ENCODE data around the gene COX5A. TPM values are rescaled to one million over a fixed set of nuclear protein-coding genes. Genes with fewer than 3 reads are reported as not detected.

COX5A gene
- total and polyA plus RNA-seq, 2 of the 4 experiments (the other 2 are of a cell fraction), result 39.8 to 141 TPM

DNA sequence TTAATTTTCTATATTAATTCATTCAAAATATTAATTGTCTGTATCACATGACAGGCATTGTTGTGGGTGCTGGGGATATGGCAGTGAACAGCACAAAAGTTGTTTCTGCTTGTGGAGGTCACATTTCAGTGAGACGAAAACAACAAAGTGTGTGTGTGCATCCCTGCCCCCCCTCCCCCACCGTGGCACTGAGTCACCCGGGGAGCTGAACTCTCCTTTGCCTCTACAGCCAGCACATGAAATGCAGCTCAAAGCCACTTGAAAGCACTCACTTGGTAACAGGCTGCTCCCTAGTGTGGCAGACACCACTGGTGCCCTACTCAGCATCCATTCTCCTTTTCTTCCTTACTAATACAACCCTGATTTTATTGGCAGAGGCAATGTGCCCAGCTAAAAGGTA is 40.6 kb upstream of the COX5A start (continued):
- TF ChIP-seq CEBPB (IDR thresholded peaks at IDR 0.05; ENCODE audit: low read depth, low read length) (no peak), CHD1 (IDR thresholded peaks at IDR 0.05; ENCODE audit: low read depth, low read length) (no peak), FOS (IDR thresholded peaks at IDR 0.05; ENCODE audit: low read depth, low read length) (no peak), SMC3 (IDR thresholded peaks at IDR 0.05; ENCODE audit: low read depth, low read length) (no peak), POLR2A (IDR thresholded peaks at IDR 0.05; ENCODE audit: low read depth, low read length) (no peak)
- TF ChIP-seq, protein P1, sequence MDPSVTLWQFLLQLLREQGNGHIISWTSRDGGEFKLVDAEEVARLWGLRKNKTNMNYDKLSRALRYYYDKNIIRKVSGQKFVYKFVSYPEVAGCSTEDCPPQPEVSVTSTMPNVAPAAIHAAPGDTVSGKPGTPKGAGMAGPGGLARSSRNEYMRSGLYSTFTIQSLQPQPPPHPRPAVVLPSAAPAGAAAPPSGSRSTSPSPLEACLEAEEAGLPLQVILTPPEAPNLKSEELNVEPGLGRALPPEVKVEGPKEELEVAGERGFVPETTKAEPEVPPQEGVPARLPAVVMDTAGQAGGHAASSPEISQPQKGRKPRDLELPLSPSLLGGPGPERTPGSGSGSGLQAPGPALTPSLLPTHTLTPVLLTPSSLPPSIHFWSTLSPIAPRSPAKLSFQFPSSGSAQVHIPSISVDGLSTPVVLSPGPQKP (IDR thresholded peaks at IDR 0.05; ENCODE audit: borderline replicate concordance, low read depth, low read length), result no peak

DNA sequence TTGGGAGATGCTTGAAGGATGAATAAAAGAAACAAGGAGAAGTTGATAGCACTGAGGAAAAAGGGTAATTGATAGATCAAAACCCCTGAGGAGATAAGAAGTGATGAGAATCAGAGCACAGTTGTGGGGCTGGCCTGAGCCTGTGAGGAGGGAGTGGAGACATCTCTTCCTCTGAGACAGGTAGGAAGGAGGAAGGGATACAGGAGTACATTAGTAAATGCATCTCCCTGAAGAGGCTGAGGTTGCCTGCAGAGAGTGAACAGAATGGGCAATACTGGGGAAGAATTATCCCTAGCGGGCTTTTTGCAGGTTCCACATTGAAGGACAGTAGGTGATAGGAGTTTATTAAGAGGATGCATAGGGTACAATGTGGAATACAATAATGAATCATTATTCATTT is 40.2 kb upstream of the COX5A start:
- dilution Hi-C loops (cut with HindIII; ENCODE audit: low sequenced_read_pairs, unreplicated experiment), result no loop called here
- ChIA-PET POLR2A (ENCODE audit: unreplicated experiment) (no interaction called here), CTCF (no interaction called here)
- BruUV-seq (replicated peaks), result no TSS peak
- Histone ChIP-seq H3K14ac (replicated peaks; ENCODE audit: low read depth, low read length) (no peak overlapping the region), H3K4ac (ENCODE audit: low read depth, low read length) (no peak overlapping the region), H3K9me1 (ENCODE audit: insufficient read depth, low read length) (no peaks in the 10 kb centered on the region), H3K56ac (ENCODE audit: extremely low read depth, insufficient read depth, low read length) (no peak overlapping the region), H3K4me1 (ENCODE audit: control insufficient read depth, insufficient read depth, low read length) (peaks cover 2% of the 10 kb centered on the region; the same call in 1 of the 2 replicates), H3K4me3 (ENCODE audit: insufficient read depth, low read depth, low read length) (no peak overlapping the region), H2BK120ac (ENCODE audit: low read depth, low read length) (no peak overlapping the region), H3K27ac (ENCODE audit: insufficient read depth, low read length) (no peak overlapping the region), H4K5ac (ENCODE audit: low read depth, low read length) (no peak overlapping the region), H2AFZ (replicated peaks; ENCODE audit: low read length, poor library complexity) (no peak overlapping the region), H2BK5ac (ENCODE audit: low read depth, low read length, poor library complexity, severe bottlenecking) (no peak overlapping the region), H2BK15ac (ENCODE audit: low read depth, low read length) (no peak overlapping the region), H3K18ac (ENCODE audit: low read depth, low read length) (no peak overlapping the region), H4K20me1 (ENCODE audit: insufficient read depth, low read length) (no peaks in the 10 kb centered on the region), H3K4me2 (ENCODE audit: low read depth, low read length) (no peak overlapping the region), H2AK9ac (replicated peaks; ENCODE audit: low read depth, low read length, poor library complexity) (no peak overlapping the region), H3K36me3 (ENCODE audit: control insufficient read depth, insufficient read depth, low read length) (no peaks in the 10 kb centered on the region), H3K79me1 (ENCODE audit: low read depth in 1 of 2, low read length in 2 of 2) (no peaks in the 10 kb centered on the region), H4K8ac (ENCODE audit: low read depth in 2 of 2, low read length in 2 of 2) (no peak overlapping the region), H3K23ac (ENCODE audit: low read depth, low read length) (no peak overlapping the region), H2BK20ac (ENCODE audit: low read depth, low read length) (no peak overlapping the region), H3K27me3 (ENCODE audit: control insufficient read depth, insufficient read depth, low read length) (peaks cover 8% of the 10 kb centered on the region), H3K9me3 (ENCODE audit: control insufficient read depth, insufficient read depth, low read length) (no peaks in the 10 kb centered on the region), H4K91ac (ENCODE audit: insufficient read depth, low read depth, low read length) (no peak overlapping the region), H3K9ac (ENCODE audit: low read depth, low read length) (no peak overlapping the region), H2AK5ac (ENCODE audit: low read depth, low read length) (no peak overlapping the region)
- WGBS, 2 experiments (ENCODE audit: extremely low coverage in 2 of 2, insufficient read length in 1 of 2), result no CpG with 5 or more reads among the region's 1 CpG
- in situ Hi-C loops (cut with MboI; ENCODE audit: low sequenced_read_pairs), result no loop called here
- no peak for ATAC-seq (ENCODE audit: low read depth)
- DNase-seq, result no peak
- TF ChIP-seq POLR2A (IDR thresholded peaks at IDR 0.05; ENCODE audit: low read depth, low read length) (no peak), MAFK (IDR thresholded peaks at IDR 0.05; ENCODE audit: low read depth, low read length) (no peak), NFE2L2 (IDR thresholded peaks at IDR 0.05; ENCODE audit: low read depth, low read length) (no peak), CEBPB (IDR thresholded peaks at IDR 0.05; ENCODE audit: low read depth, low read length) (no peak), RFX5 (IDR thresholded peaks at IDR 0.05; ENCODE audit: low read depth, low read length) (no peak), CHD1 (IDR thresholded peaks at IDR 0.05; ENCODE audit: low read depth, low read length) (no peak)
- TF ChIP-seq, protein P1 (IDR thresholded peaks at IDR 0.05; ENCODE audit: borderline replicate concordance, low read depth, low read length), result no peak
- TF ChIP-seq, protein P2, sequence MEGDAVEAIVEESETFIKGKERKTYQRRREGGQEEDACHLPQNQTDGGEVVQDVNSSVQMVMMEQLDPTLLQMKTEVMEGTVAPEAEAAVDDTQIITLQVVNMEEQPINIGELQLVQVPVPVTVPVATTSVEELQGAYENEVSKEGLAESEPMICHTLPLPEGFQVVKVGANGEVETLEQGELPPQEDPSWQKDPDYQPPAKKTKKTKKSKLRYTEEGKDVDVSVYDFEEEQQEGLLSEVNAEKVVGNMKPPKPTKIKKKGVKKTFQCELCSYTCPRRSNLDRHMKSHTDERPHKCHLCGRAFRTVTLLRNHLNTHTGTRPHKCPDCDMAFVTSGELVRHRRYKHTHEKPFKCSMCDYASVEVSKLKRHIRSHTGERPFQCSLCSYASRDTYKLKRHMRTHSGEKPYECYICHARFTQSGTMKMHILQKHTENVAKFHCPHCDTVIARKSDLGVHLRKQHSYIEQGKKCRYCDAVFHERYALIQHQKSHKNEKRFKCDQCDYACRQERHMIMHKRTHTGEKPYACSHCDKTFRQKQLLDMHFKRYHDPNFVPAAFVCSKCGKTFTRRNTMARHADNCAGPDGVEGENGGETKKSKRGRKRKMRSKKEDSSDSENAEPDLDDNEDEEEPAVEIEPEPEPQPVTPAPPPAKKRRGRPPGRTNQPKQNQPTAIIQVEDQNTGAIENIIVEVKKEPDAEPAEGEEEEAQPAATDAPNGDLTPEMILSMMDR (conservative IDR thresholded peaks at IDR 0.05; ENCODE audit: low read depth, low read length), result no peak
- TF ChIP-seq, protein P3, sequence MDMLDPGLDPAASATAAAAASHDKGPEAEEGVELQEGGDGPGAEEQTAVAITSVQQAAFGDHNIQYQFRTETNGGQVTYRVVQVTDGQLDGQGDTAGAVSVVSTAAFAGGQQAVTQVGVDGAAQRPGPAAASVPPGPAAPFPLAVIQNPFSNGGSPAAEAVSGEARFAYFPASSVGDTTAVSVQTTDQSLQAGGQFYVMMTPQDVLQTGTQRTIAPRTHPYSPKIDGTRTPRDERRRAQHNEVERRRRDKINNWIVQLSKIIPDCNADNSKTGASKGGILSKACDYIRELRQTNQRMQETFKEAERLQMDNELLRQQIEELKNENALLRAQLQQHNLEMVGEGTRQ (IDR thresholded peaks at IDR 0.05; ENCODE audit: low read depth, low read length), result no peak
- intact Hi-C loops (cut with micrococcal nuclease), result no loop called here
